Measurements from ENCODE around the gene ZNF438.

ZNF438 gene

DNA sequence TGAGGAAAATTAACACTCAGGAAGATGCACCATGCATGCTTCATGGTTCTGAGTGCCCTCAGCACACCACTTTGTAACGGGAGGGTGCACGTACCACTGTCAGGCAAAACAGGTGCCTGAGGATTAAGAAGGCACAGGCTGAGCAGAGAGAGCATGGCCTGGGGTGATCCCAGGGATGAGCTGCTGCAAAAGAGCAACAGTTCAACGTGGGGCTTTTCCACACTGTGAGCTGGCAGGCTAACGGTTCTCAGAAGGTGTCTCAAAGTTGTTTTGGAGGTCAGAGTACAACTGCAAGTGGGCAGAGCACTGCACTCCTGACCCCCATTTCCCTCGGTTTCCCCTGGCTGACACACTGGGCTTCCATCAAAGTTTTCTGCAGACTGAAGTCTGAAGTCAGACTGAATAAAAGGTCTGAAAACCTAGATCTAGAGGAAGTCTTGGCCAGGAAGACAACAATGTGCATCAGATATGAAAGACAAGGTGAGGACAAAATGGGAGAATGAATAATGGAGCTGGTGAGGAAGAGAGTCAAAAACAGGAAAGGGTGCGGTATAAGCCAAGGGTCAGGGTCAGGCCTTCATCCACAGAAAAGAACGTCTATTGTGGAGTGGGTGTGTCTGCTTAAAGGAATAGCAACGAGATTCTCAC is 20.5 kb downstream of the ZNF438 start:
- no peak for DNase-seq
- Mint-ChIP-seq H3K4me1 (peaks cover 8% of the 10 kb centered on the region), H3K27ac (no peak overlapping the region), H3K4me3 (no peak overlapping the region), H3K27me3 (no peaks in the 10 kb centered on the region), H3K9me3 (no peaks in the 10 kb centered on the region)
- no peak for ATAC-seq

DNA sequence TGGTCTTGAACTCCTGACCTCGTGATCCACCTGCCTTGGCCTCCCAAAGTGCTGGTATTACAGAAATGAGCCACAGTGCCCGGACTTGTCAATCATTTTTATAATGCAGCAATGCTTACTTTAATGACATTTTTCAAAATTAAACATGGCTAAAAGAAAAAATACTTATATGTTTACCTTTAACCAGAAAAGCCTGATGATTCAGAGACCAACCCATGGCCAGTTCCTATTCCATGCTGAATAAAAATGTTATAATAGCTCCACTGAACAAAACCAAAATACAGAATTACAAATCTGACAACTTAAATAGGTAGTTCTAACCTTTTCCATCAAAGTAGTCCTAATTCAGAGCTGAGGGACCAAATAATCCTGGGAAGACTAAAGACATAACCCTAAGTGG is 21.6 kb downstream of the ZNF438 start:
- no peak for DNase-seq
- H3K4me1 Mint-ChIP-seq, result peaks cover 18% of the 10 kb centered on the region
- H3K27ac Mint-ChIP-seq, result no peak overlapping the region
- ATAC-seq, result no peak
- H3K4me3 Mint-ChIP-seq, result no peak overlapping the region
- no peaks in the 10 kb centered on the region for H3K27me3 Mint-ChIP-seq
- H3K9me3 Mint-ChIP-seq, result no peaks in the 10 kb centered on the region

DNA sequence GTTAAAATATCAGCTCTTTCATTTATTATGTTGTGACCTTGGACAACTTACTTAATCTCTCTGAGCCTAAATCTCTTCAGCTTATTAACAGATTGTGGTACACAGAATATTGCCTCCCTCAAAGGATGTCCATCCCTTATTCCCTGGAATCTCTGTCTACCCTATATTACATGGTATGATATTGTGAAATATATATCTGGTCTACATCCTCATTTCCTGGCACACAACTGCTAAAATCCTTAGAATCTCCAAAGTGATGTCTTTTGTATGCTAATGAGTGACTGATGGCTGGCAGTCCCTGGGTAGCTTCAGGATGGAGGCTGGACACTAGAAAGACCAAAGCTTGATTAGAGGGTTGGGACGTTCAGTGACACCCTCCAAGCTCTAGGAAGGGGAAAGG is 25.8 kb downstream of the ZNF438 start:
- no peak overlapping the region for H3K27ac Mint-ChIP-seq
- no peak overlapping the region for H3K4me3 Mint-ChIP-seq
- peaks cover 31% of the 10 kb centered on the region for H3K4me1 Mint-ChIP-seq
- H3K9me3 Mint-ChIP-seq, result peaks cover 6 to 13% of the 10 kb centered on the region in 2 donors
- no peaks in the 10 kb centered on the region for H3K27me3 Mint-ChIP-seq
- ATAC-seq (no peak), DNase-seq (no peak)

DNA sequence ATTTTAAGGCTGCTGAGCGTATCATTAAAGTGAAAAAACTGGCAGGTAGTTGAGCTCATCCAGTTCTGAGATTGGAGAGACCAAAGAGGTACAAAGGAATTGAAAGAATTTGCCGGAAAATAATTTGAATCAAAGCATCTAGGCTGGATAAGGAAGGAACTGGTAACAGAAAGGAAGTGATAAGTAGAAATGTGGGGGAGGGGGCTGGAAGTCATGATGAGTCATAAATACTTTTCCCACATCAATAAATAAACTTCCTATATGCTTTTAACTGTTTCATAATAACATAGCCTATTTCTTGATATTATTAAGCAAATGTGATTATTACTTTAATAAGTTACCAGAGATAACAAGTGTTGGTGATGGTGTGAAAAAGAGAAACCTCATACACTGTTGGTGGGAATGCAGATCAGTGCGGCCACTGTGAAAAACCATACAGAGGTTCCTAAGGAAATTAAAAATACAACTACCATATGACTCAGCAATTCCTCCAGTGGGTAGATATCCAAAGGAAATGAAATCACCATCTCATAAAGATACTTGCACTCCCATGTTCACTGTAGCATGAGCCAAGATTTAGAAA is 27.0 kb downstream of the ZNF438 start:
- DNase-seq, result no peak
- Mint-ChIP-seq H3K9me3 (peaks cover 6 to 13% of the 10 kb centered on the region in 2 donors), H3K4me3 (no peak overlapping the region), H3K27me3 (no peaks in the 10 kb centered on the region), H3K27ac (peak overlapping the region in 1 of 2 donors; percentile 48), H3K4me1 (peaks cover 38% of the 10 kb centered on the region)
- no peak for ATAC-seq

DNA sequence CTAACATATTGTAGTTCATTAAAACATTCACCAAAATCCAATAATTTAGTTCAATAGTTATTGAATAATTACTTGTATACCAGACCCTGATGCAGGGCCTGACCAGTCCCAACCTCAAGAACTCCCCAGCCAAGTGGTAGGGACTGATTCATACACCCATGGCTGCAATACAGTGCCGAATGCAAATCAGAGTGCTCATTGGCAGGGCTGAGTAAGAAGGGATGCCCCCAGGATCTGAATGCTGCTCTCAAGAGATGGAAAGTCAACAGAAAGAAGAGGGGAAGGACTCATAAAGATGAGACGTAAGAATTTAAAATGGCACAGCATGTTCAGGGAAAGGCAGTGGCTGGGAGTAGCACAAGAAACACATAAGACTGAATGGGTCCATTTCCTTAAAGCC is 29.9 kb downstream of the ZNF438 start:
- ATAC-seq (no peak), DNase-seq (no peak)
- Mint-ChIP-seq H3K4me3 (no peak overlapping the region), H3K27ac (no peak overlapping the region), H3K27me3 (no peaks in the 10 kb centered on the region), H3K4me1 (peaks cover 61% of the 10 kb centered on the region), H3K9me3 (peaks cover 6 to 15% of the 10 kb centered on the region in 2 donors)

DNA sequence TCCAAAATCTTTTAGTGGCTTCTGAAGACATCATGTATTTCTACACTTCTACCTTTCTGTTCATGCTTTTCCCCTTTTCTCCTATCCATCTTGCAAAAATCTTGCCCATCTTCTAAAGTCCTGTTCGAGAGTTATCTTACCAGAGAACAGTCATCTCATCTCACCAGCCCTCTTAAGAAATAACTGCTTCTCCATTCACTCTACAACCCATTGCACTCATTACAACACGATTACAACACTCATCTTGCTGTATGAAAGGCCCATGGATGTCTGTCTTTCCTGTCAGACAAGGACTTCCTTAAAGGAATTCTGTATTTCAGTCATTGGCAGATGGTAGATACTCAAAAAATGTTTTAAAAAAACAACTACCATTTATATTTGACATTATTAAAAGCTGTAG is 30.8 kb downstream of the ZNF438 start:
- Mint-ChIP-seq H3K9me3 (peaks cover 7 to 23% of the 10 kb centered on the region in 2 donors), H3K27me3 (no peaks in the 10 kb centered on the region), H3K4me1 (peaks cover 60% of the 10 kb centered on the region), H3K4me3 (no peak overlapping the region), H3K27ac (no peak overlapping the region)
- DNase-seq (no peak), ATAC-seq (no peak)

DNA sequence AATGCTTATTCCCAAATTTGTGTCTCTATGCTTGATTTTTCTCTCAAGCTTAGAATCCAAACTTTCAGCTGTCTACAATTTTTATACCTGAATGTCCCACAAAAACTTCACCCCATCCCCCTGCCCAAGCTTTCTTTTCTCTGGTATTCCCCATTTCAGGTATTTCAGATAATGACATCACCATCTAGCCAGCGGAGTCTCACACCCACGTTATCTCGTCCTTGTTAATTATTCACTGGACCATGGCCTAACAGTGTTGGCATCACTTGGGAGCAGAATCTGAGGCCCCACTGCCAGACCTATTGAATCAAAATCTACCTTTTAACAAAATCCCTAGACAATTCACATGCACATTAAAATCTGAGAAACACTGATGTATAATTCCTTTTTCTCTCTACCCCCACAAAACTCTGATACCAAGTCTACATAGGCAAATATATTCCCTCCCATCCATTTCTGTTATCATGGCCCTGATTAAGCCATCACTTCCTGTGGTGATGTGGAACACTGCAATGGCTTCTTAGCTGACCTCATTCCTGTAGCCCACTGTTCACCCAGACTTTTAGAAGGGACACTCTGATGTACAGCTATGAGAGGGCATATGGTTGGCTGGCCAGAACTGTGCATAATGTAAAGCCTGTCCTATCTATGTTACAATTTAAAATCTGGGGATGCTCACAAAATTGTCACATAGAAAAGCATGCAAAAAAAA is 31.4 kb downstream of the ZNF438 start:
- H3K27me3 Mint-ChIP-seq, result no peaks in the 10 kb centered on the region
- peaks cover 11 to 29% of the 10 kb centered on the region in 2 donors for H3K9me3 Mint-ChIP-seq
- H3K27ac Mint-ChIP-seq, result no peak overlapping the region
- DNase-seq, result no peak
- no peak overlapping the region for H3K4me3 Mint-ChIP-seq
- peak; percentile 43 for ATAC-seq
- H3K4me1 Mint-ChIP-seq, result peaks cover 55% of the 10 kb centered on the region

DNA sequence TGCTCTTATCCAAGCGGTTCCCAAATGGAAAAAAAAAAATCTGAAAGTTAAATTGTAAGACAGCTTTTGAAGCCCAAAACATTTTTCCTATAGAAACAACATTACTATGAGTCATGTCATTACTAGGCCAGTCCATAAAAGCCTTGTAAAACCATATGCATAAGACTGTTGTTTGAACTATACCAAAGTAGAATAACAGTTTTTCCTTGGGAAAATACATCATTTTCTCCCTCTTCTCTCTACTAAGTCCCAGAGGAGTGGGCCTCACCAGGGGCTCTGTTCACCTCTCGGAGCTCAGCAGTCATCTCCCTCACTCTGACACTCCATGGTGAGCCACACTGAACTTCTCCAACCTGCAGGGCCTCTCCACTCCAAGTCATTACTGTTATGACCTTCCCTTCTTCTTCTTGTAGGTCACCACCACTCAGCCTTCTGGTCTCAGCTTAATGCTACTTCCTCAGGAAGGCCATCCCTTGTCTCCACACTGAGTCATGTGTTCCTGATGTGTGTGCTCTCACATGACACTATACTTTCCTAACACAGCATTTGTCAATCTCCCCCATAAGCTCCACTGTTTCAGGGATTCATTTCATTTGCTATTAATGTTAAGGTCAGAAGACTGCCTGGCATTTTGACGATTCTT is 32.5 kb downstream of the ZNF438 start:
- H3K9me3 Mint-ChIP-seq, result peaks cover 7 to 31% of the 10 kb centered on the region in 2 donors
- peak overlapping the region; percentile 43 to 79 for H3K27ac Mint-ChIP-seq
- DNase-seq (peak in 1 of 2 donors; percentile 13), ATAC-seq (peak; percentile 76)
- H3K4me1 Mint-ChIP-seq, result peaks cover 44% of the 10 kb centered on the region
- H3K4me3 Mint-ChIP-seq, result peak overlapping the region; percentile 36 to 69
- H3K27me3 Mint-ChIP-seq, result no peaks in the 10 kb centered on the region

DNA sequence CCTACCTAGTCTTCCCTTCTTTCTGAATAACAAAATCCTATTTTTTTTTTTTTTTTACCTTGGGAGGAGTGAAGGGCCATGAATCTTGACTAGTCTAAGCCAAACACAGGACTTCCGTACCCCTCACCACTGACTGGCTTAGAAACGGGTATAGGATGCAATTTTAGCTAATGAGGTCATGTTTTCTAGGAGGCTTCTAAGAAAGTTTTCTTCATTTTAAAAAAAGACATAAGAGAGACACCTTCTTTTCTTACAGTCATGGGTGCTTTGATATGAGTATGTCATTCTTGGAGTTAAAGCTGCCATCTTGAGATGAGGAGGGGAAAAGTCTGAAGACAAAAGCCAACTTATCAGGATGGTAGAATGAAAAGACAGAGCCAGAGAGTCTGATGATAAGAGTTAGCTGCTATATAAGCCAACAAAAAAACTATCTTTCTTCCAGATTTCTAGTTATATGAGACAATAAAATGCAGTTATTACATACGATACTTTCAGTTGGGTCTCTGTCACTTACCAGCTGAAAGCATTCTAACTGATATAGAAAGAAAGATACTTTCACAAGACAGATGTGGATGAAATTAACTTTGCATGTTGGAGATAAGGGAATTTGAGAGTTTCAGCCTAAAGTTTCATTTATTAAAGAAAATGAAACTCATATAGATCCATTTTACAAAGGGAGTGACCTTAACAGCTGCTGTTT is 34.0 kb downstream of the ZNF438 start:
- Mint-ChIP-seq H3K27me3 (no peaks in the 10 kb centered on the region), H3K4me3 (peak overlapping the region; percentile 49 to 57), H3K9me3 (peaks cover 5 to 37% of the 10 kb centered on the region in 2 donors), H3K27ac (peak overlapping the region in 1 of 2 donors; percentile 32), H3K4me1 (peaks cover 40% of the 10 kb centered on the region)
- ATAC-seq (no peak), DNase-seq (no peak)

DNA sequence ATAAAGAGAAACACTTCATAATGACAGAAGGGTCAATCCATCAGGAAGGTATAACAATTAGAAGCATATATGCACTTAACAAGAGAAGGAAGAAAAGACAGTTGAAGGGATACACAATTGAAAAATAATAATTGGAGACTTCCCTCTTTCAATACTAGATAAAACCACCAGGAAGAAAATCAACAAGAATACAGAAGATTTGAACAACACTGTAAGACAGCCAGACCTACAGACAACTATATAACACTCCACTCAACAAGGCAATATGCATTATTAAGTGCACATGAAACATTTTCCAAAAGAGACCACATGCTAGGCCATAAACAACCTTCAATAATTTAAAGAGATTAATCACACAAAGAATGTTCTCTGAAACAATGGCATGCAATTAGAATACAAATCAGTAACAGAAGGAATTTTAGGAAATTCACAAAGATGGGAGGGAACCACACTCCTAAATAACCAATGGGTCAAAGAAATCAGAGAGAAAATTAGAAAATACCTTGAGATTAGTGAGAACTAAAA is 35.1 kb downstream of the ZNF438 start:
- DNase-seq, result no peak
- peaks cover 5 to 37% of the 10 kb centered on the region in 2 donors for H3K9me3 Mint-ChIP-seq
- no peak overlapping the region for H3K4me3 Mint-ChIP-seq
- H3K27ac Mint-ChIP-seq, result no peak overlapping the region
- ATAC-seq, result no peak
- peaks cover 44% of the 10 kb centered on the region for H3K4me1 Mint-ChIP-seq
- H3K27me3 Mint-ChIP-seq, result no peaks in the 10 kb centered on the region

DNA sequence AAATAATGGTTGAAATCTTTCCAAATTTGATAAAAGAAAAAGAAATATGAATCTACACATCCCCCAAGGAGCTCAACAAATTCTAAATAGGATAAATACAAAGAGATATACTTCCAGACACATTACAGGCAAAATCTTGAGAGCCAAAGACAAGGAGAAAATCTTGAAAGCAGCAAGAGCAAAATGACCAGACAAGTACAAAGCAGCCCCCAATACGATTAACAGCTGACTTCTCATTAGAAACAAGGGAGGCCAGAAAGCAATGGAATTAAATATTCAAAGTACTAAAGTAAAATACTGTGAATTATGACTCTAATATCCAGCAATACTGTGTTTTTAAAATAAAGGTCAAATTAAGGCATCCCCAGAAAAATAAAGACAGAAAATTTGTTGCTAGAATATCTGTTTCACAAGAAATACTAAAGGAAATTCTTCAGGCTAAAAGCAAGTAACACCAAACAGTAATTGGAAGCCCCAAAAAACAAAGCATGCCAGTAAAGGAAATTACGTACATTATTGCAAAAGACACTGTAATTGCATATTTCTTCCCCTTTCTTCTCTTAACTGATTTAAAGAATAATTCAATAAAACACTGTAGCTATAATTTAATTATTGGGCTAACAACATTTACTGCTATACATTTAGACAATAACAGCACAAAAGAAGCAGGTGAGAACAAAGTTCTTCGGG is 36.4 kb downstream of the ZNF438 start:
- H3K27ac Mint-ChIP-seq, result peak overlapping the region in 1 of 2 donors; percentile 24
- DNase-seq (no peak), ATAC-seq (no peak)
- peaks cover 44% of the 10 kb centered on the region for H3K4me1 Mint-ChIP-seq
- H3K27me3 Mint-ChIP-seq, result no peaks in the 10 kb centered on the region
- no peak overlapping the region for H3K4me3 Mint-ChIP-seq
- H3K9me3 Mint-ChIP-seq, result peaks cover 5 to 37% of the 10 kb centered on the region in 2 donors

DNA sequence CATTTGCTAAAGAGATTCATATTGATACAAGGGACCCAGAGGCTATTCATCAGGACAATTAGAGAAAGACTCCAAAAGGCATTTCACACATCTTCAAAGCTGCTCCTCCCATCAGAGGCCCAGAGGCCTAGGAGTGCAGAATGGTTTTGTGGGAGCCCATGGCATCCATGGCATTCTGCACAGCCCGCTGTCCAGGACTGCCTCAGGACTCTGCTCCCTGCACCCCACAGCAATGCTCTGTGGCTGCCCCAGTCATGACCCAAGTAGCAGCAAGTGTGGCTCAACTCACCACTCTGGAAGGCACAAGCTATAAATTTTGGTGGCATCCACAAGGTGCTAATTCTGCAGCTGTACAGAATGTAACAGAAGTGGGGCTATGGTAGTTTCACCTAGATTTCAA is 38.5 kb downstream of the ZNF438 start:
- peaks cover 30% of the 10 kb centered on the region for H3K4me1 Mint-ChIP-seq
- H3K27ac Mint-ChIP-seq, result no peak overlapping the region
- no peak for DNase-seq
- H3K4me3 Mint-ChIP-seq, result no peak overlapping the region
- no peaks in the 10 kb centered on the region for H3K27me3 Mint-ChIP-seq
- ATAC-seq, result no peak
- H3K9me3 Mint-ChIP-seq, result peaks cover 5 to 37% of the 10 kb centered on the region in 2 donors

DNA sequence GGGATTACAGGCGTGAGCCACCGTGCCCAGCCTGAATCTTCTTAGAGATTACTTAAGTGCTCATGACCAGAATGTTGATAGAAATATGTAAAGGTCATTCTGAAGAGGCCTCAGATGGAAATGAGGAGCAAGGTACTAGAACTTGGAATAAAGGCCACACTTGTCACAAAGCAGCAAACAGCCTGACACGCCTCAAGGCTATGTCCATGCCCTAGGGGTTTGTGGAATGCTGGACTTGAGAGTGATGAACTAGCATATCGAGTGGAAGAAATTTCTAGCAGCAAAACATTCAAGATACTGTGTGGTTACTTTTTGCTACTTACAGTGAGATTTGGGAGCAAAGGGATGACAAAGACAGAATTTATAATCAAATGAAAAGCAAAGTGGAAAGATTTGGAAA is 39.0 kb downstream of the ZNF438 start:
- H3K4me3 Mint-ChIP-seq, result no peak overlapping the region
- no peak for ATAC-seq
- no peak overlapping the region for H3K27ac Mint-ChIP-seq
- no peaks in the 10 kb centered on the region for H3K27me3 Mint-ChIP-seq
- peaks cover 5 to 37% of the 10 kb centered on the region in 2 donors for H3K9me3 Mint-ChIP-seq
- no peak for DNase-seq
- H3K4me1 Mint-ChIP-seq, result peaks cover 25% of the 10 kb centered on the region

DNA sequence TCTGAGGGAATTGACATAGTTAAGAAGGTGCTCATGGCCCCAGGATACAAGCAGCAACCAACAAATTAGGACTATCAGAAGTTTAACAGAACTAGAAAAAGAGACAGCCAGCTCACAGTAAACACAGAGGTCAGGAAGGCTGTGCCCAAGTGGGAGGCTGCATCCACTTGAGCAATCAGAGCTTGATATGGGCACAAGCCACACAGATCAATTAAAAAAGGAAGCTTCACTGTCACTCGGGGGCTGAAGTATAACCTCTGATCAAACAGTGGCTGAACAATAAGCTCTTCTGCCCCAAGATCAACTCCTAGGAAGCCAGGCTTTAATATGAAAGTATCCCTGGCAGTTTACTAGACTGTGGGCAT is 40.0 kb downstream of the ZNF438 start:
- Mint-ChIP-seq H3K9me3 (peaks cover 5 to 33% of the 10 kb centered on the region in 2 donors), H3K4me3 (no peak overlapping the region), H3K27me3 (no peaks in the 10 kb centered on the region), H3K4me1 (peaks cover 14% of the 10 kb centered on the region), H3K27ac (peak overlapping the region in 1 of 2 donors; percentile 14)
- ATAC-seq (no peak), DNase-seq (no peak)
